Activated naive CD4-positive, alpha-beta T cell treated with Interleukin-2 at 50 U/mL for 16 hours (primary cell): ENCODE data around the gene C4BPA.
A peak's percentile ranks its signal among the peaks of the same experiment; 100 is the strongest.

Source experiments
- DNase-seq: peaks from one replicate; pipeline ENCODE4 v3.0.0-alpha.2; 2020

The C4BPA gene

GRCh38 chr1:207077470-207078377 lies 26.3 kb upstream of the C4BPA start:
- DNase-seq, result peak; percentile 58

GRCh38 chr1:207078578-207079132 lies 25.4 kb upstream of the C4BPA start:
- no peak for DNase-seq

- no peak for DNase-seq
Measured at GRCh38 chr1:207079706-207080241, 24.3 kb upstream of the C4BPA start.

- no peak for DNase-seq
Measured at GRCh38 chr1:207081088-207081487, 22.9 kb upstream of the C4BPA start.

- DNase-seq, result no peak
Measured at GRCh38 chr1:207081806-207082205, 22.2 kb upstream of the C4BPA start.

- no peak for DNase-seq
Measured at GRCh38 chr1:207084232-207084631, 19.8 kb upstream of the C4BPA start.

- DNase-seq, result peak; percentile 46
Measured at GRCh38 chr1:207084701-207085180, 19.3 kb upstream of the C4BPA start.

GRCh38 chr1:207085887-207086286 lies 18.1 kb upstream of the C4BPA start:
- no peak for DNase-seq

GRCh38 chr1:207088161-207088560 lies 15.9 kb upstream of the C4BPA start:
- DNase-seq, result no peak

GRCh38 chr1:207088701-207089626 lies 15.1 kb upstream of the C4BPA start, which contains the start of gene C4BPB:
TSS of gene C4BPB (plus strand) at chr1:207088860. CDS start at chr1:207089532, 672 bp downstream.
- DNase-seq, result no peak

- DNase-seq, result no peak
Measured at GRCh38 chr1:207089627-207090355, 14.2 kb upstream of the C4BPA start.

- no peak for DNase-seq
Measured at GRCh38 chr1:207091200-207091908, 12.7 kb upstream of the C4BPA start.

GRCh38 chr1:207093944-207094343 lies 10.1 kb upstream of the C4BPA start:
- DNase-seq, result no peak

- DNase-seq, result peak; percentile 14
Measured at GRCh38 chr1:207097871-207098324, 6.1 kb upstream of the C4BPA start.

GRCh38 chr1:207101720-207102119 lies 2.3 kb upstream of the C4BPA start:
- DNase-seq, result no peak

GRCh38 chr1:207102146-207102545 lies 1.9 kb upstream of the C4BPA start:
- DNase-seq, result no peak

GRCh38 chr1:207102659-207103058 lies 1.4 kb upstream of the C4BPA start:
- DNase-seq, result no peak

GRCh38 chr1:207109004-207109403 lies 5.0 kb downstream of the C4BPA start:
- no peak for DNase-seq

GRCh38 chr1:207112616-207113296 lies 8.7 kb downstream of the C4BPA start:
- no peak for DNase-seq

GRCh38 chr1:207115269-207115668 lies 11.2 kb downstream of the C4BPA start:
- DNase-seq, result no peak

- no peak for DNase-seq
Measured at GRCh38 chr1:207124389-207124788, 20.4 kb downstream of the C4BPA start.
